ENCODE data around the gene HPX. TPM values are rescaled to one million over a fixed set of nuclear protein-coding genes. Genes with fewer than 3 reads are reported as not detected.

Gene HPX
- total RNA-seq, 1 experiment from 2014 or later = 0.45 TPM

DNA sequence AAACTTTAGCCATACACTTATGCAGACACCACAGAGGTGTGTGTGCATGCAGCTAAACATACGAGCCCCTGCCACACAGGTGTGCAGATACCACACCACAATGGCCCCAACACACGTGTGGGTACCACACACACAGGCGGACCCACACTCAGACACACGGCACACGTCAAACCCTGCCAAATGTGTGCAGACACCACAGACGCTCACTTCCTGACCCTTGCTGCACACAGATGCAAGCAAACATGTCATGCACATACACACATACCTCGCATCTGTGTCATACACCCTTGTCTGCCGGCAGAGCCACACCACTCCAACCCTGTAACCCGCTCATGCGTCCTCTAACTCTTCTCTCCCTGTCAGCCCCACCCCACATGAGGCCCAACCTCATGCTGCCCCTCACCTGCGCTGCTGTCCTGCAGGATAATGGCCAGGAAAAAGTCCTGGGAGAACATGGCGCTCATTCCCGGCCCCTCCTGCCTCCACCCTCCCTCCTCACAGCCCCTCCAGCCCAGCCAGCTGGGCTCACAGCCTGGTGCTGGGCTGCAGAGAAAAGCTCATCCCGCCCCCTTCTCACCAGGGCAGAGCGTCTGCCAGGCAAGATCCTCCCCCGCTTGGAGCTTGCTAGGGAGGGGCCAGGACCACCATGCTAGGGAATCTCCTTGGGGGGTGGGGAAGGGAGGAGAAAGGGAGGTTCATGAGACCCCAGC lies 36.3 kb downstream of the HPX start:
- Mint-ChIP-seq H3K9me3 (ENCODE audit: low read depth, unreplicated experiment) (no peaks in the 10 kb centered on the region), H3K4me1 (ENCODE audit: low read depth, unreplicated experiment) (no peaks in the 10 kb centered on the region), H3K27me3 (ENCODE audit: unreplicated experiment) (peaks cover 18% of the 10 kb centered on the region), H3K4me3 (ENCODE audit: low read depth, unreplicated experiment) (no peak overlapping the region), H3K36me3 (ENCODE audit: insufficient read depth, unreplicated experiment) (no peaks in the 10 kb centered on the region), H3K27ac (ENCODE audit: unreplicated experiment) (no peak overlapping the region)
- intact Hi-C loops (cut with micrococcal nuclease; ENCODE audit: unreplicated experiment) = no loop called here
- DNase-seq = no peak
- no TSS peak for BruUV-seq (replicated peaks)
- TF ChIP-seq, protein P1, sequence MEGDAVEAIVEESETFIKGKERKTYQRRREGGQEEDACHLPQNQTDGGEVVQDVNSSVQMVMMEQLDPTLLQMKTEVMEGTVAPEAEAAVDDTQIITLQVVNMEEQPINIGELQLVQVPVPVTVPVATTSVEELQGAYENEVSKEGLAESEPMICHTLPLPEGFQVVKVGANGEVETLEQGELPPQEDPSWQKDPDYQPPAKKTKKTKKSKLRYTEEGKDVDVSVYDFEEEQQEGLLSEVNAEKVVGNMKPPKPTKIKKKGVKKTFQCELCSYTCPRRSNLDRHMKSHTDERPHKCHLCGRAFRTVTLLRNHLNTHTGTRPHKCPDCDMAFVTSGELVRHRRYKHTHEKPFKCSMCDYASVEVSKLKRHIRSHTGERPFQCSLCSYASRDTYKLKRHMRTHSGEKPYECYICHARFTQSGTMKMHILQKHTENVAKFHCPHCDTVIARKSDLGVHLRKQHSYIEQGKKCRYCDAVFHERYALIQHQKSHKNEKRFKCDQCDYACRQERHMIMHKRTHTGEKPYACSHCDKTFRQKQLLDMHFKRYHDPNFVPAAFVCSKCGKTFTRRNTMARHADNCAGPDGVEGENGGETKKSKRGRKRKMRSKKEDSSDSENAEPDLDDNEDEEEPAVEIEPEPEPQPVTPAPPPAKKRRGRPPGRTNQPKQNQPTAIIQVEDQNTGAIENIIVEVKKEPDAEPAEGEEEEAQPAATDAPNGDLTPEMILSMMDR (IDR thresholded peaks at IDR 0.05; ENCODE audit: unreplicated experiment) = no peak
- CTCF ChIA-PET = no interaction called here

DNA sequence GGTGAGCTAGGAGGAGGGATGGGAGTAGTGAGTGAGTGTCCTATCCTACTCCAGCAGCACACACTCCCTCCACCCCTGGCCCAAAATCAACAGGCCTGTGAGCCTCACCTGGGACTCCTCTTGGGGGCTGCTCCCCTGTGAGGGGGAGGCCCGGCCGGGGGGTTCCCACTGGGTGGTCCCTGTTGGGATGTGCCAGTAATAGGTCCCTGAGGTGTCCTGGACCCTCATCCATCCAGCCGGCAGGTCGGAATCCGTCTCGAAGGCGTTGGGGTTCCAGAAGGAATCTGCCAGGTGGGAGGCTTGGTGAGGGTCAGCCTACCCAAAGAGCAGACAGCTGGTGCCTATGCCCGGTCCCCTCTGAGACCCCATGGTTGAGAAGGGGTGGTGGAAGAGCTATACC lies 37.2 kb downstream of the HPX start:
- peaks cover under 1% of the 10 kb centered on the region for H3K4me1 Mint-ChIP-seq (ENCODE audit: low read depth, unreplicated experiment)
- no peaks in the 10 kb centered on the region for H3K9me3 Mint-ChIP-seq (ENCODE audit: low read depth, unreplicated experiment)
- intact Hi-C loops (cut with micrococcal nuclease; ENCODE audit: unreplicated experiment) = no loop called here
- H3K27ac Mint-ChIP-seq (ENCODE audit: unreplicated experiment) = no peak overlapping the region
- BruUV-seq (replicated peaks) = no TSS peak
- DNase-seq = no peak
- H3K36me3 Mint-ChIP-seq (ENCODE audit: insufficient read depth, unreplicated experiment) = no peaks in the 10 kb centered on the region
- CTCF ChIA-PET = no interaction called here
- H3K4me3 Mint-ChIP-seq (ENCODE audit: low read depth, unreplicated experiment) = no peak overlapping the region
- TF ChIP-seq, protein P1 (IDR thresholded peaks at IDR 0.05; ENCODE audit: unreplicated experiment) = no peak
- H3K27me3 Mint-ChIP-seq (ENCODE audit: unreplicated experiment) = peaks cover 18% of the 10 kb centered on the region

DNA sequence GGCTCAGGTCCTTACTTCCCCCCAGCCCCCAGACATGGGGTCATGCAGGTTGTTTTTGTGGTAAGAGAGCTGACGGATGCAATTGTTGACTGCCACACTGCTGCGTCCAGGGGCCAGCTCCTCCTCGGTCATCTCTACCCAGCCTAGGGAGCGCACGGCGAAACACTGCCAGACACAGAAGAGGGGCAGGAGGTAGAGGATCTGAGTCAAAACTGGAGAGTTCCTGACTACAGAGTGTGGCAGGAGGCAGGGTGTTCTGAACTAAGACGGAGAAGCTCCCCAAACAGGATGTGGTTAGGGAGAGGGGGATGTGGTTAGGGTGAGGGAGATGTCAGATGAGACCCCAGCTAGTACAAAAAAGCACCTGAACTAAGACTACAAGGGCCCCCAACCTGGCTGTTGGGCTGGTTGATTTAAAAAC lies 38.2 kb downstream of the HPX start:
- no peak for DNase-seq
- intact Hi-C loops (cut with micrococcal nuclease; ENCODE audit: unreplicated experiment) = no loop called here
- CTCF ChIA-PET = interaction anchor here (0.6 kb wide), 2 partner anchors 17 to 703 kb away, joined by 4 read pairs; no protein-coding TSS in a partner anchor
- Mint-ChIP-seq H3K27me3 (ENCODE audit: unreplicated experiment) (peaks cover 18% of the 10 kb centered on the region), H3K4me1 (ENCODE audit: low read depth, unreplicated experiment) (peaks cover 10% of the 10 kb centered on the region), H3K36me3 (ENCODE audit: insufficient read depth, unreplicated experiment) (no peaks in the 10 kb centered on the region), H3K4me3 (ENCODE audit: low read depth, unreplicated experiment) (no peak overlapping the region), H3K27ac (ENCODE audit: unreplicated experiment) (no peak overlapping the region), H3K9me3 (ENCODE audit: low read depth, unreplicated experiment) (no peaks in the 10 kb centered on the region)
- BruUV-seq (replicated peaks) = no TSS peak
- TF ChIP-seq, protein P1 (IDR thresholded peaks at IDR 0.05; ENCODE audit: unreplicated experiment) = no peak

DNA sequence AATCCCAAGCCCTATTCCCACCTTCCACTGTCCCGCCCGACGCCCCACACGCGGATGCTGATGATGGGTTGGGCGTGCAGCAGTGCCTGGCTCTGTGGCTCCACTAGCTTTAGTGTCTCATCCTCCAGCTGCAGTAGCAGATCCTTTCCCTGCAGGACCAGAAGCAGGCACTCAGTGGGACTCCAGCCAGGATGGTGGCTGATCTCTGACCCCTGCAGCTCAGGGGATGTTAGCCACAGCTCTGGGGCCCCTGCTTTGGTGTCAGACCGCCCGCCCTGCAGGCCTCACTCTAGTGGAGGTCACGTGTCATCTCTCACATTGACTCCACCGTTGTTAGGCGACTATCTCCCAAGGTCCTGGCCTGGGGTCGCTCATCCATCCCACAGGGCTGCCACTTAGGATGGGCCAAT lies 38.7 kb downstream of the HPX start:
- Mint-ChIP-seq H3K27me3 (ENCODE audit: unreplicated experiment) (peaks cover 16% of the 10 kb centered on the region), H3K4me3 (ENCODE audit: low read depth, unreplicated experiment) (no peak overlapping the region), H3K27ac (ENCODE audit: unreplicated experiment) (no peak overlapping the region), H3K4me1 (ENCODE audit: low read depth, unreplicated experiment) (peaks cover 15% of the 10 kb centered on the region), H3K9me3 (ENCODE audit: low read depth, unreplicated experiment) (no peaks in the 10 kb centered on the region), H3K36me3 (ENCODE audit: insufficient read depth, unreplicated experiment) (no peaks in the 10 kb centered on the region)
- CTCF ChIA-PET = no interaction called here
- no peak for DNase-seq
- TF ChIP-seq, protein P1 (IDR thresholded peaks at IDR 0.05; ENCODE audit: unreplicated experiment) = no peak
- intact Hi-C loops (cut with micrococcal nuclease; ENCODE audit: unreplicated experiment) = no loop called here
- no TSS peak for BruUV-seq (replicated peaks)
